GM12873 (cell line): Measurements from ENCODE around the gene SOAT2.

Source experiments
- TF ChIP-seq, protein P1 (sequence below): IDR thresholded peaks from 2 replicates; pipeline ENCODE4 v1.5.1; 2012; ENCODE audit warnings: low read depth, mild to moderate bottlenecking, moderate library complexity, low read length, control low read depth; ENCODE audit not compliant: insufficient read depth; ENCODE audit errors: missing control alignments

Gene SOAT2

DNA sequence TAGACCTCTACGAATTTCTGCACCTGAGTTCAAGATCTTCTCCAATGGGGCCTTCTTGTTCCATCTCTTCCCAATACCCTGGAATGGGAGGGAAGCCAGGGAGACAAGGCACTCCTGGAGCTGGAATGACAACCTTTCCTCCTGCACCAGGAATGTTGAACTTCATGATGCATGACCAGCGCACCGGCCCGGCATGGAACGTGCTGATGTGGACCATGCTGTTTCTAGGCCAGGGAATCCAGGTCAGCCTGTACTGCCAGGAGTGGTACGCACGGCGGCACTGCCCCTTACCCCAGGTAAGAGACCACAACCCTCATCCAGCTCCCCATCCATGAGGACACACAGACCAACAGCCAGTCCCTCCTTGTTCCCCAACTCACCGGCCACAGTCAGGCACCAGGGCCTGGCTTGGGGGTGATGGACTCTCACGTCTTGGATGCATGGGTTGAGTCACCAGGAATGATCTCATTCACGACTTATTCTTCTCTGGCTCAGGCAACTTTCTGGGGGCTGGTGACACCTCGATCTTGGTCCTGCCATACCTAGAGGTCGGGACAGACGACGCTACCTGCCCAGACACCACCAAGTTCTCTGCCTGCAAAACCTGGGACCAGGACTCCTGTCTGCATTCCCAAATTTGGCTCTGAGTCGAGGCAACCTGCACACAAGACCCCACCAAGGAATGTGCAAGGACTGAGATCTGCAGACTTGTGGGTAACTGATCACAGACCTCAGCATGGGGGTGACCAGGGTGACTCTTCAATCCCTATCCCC lies 20.5 kb downstream of the SOAT2 start:
- TF ChIP-seq, protein P1, sequence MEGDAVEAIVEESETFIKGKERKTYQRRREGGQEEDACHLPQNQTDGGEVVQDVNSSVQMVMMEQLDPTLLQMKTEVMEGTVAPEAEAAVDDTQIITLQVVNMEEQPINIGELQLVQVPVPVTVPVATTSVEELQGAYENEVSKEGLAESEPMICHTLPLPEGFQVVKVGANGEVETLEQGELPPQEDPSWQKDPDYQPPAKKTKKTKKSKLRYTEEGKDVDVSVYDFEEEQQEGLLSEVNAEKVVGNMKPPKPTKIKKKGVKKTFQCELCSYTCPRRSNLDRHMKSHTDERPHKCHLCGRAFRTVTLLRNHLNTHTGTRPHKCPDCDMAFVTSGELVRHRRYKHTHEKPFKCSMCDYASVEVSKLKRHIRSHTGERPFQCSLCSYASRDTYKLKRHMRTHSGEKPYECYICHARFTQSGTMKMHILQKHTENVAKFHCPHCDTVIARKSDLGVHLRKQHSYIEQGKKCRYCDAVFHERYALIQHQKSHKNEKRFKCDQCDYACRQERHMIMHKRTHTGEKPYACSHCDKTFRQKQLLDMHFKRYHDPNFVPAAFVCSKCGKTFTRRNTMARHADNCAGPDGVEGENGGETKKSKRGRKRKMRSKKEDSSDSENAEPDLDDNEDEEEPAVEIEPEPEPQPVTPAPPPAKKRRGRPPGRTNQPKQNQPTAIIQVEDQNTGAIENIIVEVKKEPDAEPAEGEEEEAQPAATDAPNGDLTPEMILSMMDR: no peak

DNA sequence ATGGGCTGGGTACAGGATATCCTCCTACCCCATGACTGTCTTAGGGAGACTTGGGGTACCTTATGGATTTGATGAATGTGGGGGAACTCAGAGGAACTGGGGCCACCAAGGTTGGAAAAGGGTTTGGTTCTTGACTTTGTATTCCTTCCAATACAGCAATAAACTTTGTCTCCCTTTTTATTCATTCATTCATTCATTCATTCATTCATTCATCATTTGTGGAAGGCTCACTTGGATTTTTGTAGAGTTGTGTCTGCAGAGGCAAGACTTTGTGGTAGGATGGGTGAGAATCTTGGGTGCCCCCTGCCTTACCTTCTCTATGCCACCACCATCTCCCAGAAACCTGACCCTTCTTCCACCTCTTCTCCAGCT lies 21.1 kb downstream of the SOAT2 start:
- TF ChIP-seq, protein P1: no peak

- TF ChIP-seq, protein P1: no peak
Measured at GRCh38 chr12:53127169-53127568, 23.9 kb downstream of the SOAT2 start.

GRCh38 chr12:53128780-53129569 lies 25.7 kb downstream of the SOAT2 start:
- TF ChIP-seq, protein P1: no peak

DNA sequence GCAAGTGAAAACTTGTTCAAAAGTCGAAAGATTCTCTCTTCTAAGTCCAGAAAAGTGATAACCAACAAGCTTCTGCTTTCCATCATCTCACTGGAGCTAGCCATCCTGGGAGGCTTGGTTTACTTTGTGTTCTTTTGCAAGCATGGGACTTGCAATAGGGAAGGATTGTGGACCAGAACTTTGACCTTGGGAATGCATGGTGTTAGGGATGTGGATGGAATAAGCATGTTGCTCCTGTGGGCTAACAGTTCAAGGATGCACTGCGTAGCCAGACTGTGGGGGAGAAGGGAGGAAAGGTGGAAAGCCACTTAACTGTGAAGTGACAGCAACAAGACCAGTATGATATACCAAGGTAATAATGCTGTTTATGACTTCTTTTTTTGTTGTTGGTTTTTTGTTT lies 28.6 kb downstream of the SOAT2 start:
- TF ChIP-seq, protein P1: no peak

- TF ChIP-seq, protein P1: no peak
Measured at GRCh38 chr12:53133722-53134121, 30.4 kb downstream of the SOAT2 start.

- TF ChIP-seq, protein P1: no peak
Measured at GRCh38 chr12:53143355-53143754, 40.1 kb downstream of the SOAT2 start.
